Raji (cell line): ENCODE measurements around the gene CALD1.

Experiments used
- POLR2A ChIP-seq: IDR thresholded peaks from 2 replicates; pipeline ENCODE4 v1.6.1; 2011; ENCODE audit warnings: low read depth, low read length, control low read depth; ENCODE audit not compliant: insufficient read depth

The CALD1 gene

GRCh38 chr7:134752006-134752760 is 27.3 kb upstream of the CALD1 start:
- TF ChIP-seq POLR2A, result no peak

DNA sequence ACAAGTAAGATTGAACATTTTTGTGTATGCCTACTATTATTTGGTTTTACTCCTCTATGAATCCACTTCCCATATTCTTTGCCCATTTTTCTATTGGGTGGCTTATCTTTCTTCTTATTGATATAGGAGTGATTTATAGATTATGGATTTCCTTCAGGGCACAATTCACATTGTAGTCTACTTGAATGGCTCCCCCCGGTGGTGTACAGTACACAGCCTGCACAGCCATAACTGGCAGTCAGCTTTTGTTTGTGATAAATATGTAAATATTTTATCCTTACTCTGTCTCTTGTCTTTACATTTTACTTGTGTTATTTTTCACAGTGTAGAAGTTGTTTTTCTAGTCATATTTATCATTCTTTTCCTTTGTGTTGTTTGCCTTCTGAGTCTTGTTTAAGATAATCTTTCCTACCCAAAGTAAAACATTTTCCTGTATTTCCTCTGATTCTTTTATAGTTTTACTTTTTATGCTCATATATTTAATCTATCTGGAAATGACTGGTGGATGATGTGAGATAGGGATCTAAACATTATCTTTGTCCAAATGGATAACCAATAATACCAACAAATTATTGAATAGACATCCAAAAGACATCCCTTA is 23.9 kb upstream of the CALD1 start:
- TF ChIP-seq POLR2A, result no peak

- TF ChIP-seq POLR2A, result no peak
Observed at GRCh38 chr7:134757938-134758337, 21.5 kb upstream of the CALD1 start.

GRCh38 chr7:134758981-134759380 is 20.5 kb upstream of the CALD1 start:
- no peak for TF ChIP-seq POLR2A

DNA sequence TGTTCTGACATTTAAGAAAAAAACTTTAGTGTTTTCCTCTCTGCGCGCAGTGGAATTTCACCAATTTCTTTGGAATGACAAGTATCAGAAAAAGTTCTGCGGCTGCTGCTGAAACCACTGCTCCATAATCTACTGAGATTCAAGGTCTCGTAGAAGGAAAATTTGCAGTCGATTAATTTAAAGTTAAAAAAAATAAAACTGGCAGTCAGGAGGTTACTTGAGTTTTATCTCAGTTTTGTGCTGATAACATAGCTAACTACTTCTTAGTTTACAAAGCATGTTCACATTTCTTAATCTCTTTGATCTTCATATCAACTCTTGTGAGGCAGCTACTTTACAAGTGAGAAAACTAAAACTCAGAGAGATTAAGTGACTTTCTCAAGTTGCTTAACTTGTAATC is 18.2 kb upstream of the CALD1 start:
- TF ChIP-seq POLR2A, result no peak

DNA sequence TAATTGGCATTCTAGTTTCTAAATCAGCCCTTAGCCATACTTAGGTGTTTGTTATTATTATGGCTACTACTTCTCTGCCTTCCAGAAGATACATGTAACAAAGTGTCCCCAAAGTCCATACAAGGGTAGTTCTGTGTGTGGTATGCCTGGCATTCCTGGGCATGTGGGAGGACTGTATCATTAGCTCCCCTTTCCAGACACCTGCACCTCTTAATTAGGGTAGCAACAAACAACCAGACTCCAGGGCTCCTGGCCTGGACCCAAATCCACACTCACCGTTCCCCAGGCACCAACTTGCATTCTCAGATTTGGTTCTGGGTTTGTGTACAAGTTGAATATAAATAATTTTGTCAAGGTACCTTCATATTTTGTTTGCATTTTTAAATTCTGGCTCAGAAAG is 15.5 kb upstream of the CALD1 start:
- no peak for TF ChIP-seq POLR2A

GRCh38 chr7:134764365-134764764 is 15.1 kb upstream of the CALD1 start:
- TF ChIP-seq POLR2A, result no peak

- no peak for TF ChIP-seq POLR2A
Observed at GRCh38 chr7:134766779-134767519, 12.5 kb upstream of the CALD1 start.

DNA sequence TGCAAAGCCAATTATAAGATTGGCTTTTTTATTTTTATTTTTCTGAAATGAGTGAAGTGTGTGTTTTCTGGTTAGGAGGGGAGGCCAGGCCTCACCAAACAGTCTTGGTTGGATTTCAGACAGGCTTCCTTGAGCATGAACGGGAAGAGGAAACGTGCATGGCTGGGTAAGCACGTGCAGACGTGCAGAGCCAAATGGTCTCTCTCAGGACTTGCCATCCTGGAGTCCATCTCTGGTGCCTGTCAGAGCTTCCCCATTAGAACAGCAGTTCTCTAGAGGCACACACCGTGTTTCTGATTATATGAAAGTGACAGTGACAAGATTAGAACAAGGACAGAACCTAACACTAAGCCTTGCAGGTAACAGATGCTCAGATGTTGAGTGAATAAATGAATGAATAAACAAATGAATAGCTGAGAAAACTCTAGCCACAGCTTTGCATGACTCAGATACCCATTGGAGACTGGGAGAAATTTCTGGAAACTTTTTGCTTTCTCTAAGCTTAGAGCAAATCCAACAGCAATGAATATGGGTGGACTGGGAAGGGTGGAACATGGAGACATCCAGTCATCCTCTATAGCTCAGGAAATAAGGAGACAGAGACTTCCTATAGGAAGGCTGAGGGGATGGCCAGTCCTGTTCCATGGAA is 11.8 kb upstream of the CALD1 start:
- no peak for TF ChIP-seq POLR2A

DNA sequence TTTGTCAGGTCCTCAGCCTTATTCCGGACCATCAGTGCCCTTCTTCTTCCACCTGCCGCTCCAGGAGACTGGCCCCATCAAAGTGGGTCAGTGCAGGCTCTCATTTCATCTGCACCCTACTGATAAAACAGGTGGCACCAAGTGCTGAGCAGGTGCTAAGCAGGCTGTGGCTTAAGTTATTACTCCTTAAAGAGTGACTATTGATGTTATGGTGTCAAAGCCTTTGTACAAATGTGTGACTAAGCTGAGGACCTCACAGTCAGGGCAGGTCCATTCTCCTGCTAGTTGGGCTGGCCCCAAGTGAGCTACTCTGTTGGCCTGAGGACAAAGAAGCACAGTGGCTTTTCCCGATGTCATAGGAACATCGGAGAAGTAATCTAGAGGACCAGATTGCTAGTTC is 11.2 kb upstream of the CALD1 start:
- no peak for TF ChIP-seq POLR2A

- no peak for TF ChIP-seq POLR2A
Observed at GRCh38 chr7:134770676-134771075, 8.8 kb upstream of the CALD1 start.

GRCh38 chr7:134771111-134771510 is 8.3 kb upstream of the CALD1 start:
- no peak for TF ChIP-seq POLR2A

GRCh38 chr7:134771889-134772288 is 7.5 kb upstream of the CALD1 start:
- TF ChIP-seq POLR2A, result no peak

GRCh38 chr7:134772401-134772800 is 7.0 kb upstream of the CALD1 start:
- TF ChIP-seq POLR2A, result no peak

DNA sequence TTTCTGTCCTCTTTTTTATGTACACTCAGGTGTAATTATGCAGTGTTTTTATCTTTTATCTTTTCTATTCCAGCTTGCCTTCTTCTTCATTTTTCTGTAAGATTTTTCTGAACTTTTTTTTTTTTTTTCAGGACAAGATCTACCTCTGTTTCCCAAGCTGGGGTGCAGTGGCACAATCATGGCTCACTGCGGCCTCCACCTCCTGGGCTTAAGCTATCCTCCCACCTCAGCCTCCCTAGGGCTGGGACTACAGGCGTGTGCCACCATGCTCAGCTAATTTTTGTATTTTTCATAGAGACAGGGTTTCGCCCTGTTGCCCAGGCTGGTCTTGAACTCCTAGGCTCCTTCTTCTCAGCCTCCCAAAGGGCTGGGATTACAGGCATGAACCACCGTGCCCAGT is 6.3 kb upstream of the CALD1 start:
- TF ChIP-seq POLR2A, result no peak

DNA sequence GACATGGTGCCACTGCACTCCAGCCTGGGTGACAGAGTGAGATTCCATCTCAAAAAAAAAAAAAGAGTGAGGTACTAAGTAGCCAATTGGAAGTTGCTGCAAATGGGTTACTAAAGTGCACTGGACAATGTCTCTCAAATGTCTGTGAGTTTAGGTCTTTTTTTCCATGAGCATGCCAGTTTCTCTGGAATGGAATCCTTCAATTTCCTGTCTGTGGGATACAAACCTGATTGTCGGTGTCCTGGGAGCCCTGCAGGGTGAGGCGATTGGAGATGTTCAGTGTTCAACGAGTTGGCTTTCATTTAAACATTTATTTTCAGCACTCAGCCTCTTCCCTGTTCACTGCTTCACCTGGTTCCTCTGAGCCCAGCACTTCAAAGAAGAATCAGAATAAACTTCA is 5.3 kb upstream of the CALD1 start:
- TF ChIP-seq POLR2A, result no peak
